GM12875 (cell line): ENCODE data around the gene SDR42E1.
"Not testable (repeated sequence)": the region's sequence is repeated elsewhere in the genome, so short reads cannot be mapped to it uniquely, and the experiment has no call there.

Experiments used
- H3K4me3 ChIP-seq: one replicate; pipeline ENCODE4 v1.5.1; 2011; ENCODE audit warnings: low read depth, low read length, control low read depth
- TF ChIP-seq, protein P1 (sequence below): IDR thresholded peaks from 2 replicates; pipeline ENCODE4 v1.5.1; 2011; ENCODE audit warnings: low read depth, mild to moderate bottlenecking, control low read depth, inconsistent platforms, low read length, moderate library complexity, borderline replicate concordance; ENCODE audit not compliant: insufficient read depth

Gene SDR42E1

DNA sequence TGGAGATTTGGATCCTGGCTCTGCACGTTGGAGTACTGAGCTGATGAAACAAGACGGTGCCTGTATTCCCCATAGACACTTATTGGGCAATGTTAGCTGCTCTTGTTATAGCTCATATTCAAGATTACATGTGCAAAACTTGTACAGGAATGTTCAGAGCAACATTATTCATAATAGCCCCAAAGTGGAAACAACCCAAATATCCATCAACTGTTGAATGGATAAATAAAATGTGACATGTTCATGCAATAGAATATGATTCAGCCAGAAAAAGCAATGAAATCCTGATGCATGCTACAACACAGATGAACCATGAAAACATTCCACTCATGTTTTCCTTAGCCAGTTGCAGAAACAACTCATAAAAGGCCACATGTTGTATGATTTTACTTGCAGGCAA is 5.7 kb upstream of the SDR42E1 start:
- H3K4me3 ChIP-seq, result no peak overlapping the region
- TF ChIP-seq, protein P1, sequence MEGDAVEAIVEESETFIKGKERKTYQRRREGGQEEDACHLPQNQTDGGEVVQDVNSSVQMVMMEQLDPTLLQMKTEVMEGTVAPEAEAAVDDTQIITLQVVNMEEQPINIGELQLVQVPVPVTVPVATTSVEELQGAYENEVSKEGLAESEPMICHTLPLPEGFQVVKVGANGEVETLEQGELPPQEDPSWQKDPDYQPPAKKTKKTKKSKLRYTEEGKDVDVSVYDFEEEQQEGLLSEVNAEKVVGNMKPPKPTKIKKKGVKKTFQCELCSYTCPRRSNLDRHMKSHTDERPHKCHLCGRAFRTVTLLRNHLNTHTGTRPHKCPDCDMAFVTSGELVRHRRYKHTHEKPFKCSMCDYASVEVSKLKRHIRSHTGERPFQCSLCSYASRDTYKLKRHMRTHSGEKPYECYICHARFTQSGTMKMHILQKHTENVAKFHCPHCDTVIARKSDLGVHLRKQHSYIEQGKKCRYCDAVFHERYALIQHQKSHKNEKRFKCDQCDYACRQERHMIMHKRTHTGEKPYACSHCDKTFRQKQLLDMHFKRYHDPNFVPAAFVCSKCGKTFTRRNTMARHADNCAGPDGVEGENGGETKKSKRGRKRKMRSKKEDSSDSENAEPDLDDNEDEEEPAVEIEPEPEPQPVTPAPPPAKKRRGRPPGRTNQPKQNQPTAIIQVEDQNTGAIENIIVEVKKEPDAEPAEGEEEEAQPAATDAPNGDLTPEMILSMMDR, result no peak

DNA sequence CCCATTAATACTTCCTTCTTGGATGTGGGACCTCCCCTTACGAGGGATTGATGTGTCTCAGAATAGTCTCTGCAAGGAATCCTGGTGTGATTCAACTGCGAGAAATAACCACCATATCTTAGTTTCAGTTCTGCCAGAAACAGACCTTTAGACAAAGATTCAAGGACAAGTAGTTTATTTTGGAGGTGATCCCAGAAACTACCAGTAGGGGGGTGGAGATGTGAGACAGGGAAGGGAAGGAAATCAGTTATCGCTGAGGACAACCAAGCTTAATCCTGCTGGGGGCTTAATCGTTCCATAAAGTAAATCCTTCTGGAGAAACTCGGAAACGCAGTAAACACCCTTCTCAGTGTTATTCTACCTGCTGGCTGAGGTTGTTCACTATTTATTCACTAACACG is 5.0 kb upstream of the SDR42E1 start:
- H3K4me3 ChIP-seq, result no peak overlapping the region
- TF ChIP-seq, protein P1, result no peak

DNA sequence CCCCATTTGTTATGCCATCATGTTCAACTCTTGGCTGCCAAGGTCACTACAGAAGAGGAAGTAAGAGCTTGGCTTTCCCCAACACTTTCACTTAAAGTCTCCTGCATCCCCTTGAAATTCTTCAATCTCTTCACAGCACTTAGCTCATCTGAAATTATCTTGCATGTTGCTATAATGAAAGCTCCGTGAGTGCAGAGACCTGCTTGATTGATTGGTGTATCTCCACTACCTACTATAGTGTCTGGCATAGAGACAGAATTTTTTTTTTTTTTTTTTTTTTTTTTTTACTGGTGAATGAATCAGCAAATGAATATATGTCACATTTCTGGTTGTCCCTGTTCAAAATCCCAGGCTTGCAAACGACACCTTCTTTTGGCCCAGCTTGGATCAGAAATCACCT is 1.9 kb upstream of the SDR42E1 start:
- TF ChIP-seq, protein P1, result no peak
- H3K4me3 ChIP-seq, result no peak overlapping the region

DNA sequence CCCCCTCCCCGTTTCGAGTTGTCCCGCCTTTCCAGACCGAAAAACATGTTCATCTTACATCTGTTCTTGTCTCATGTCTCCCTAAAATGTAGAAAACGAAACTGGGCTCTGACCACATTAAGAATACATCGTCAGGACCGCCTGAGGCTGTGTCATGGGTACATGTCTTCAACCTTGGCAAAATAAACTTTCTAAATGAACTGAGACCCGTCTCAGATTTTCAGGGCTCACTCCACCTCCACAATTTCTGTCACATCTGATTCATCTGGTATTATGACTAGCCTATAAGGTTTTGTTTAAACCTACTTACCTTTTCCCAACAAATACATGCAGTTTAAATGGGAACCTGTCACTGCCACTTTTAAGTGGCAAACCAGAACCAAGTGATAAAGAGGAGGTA is 621 bp downstream of the SDR42E1 start:
- TF ChIP-seq, protein P1, result no peak

DNA sequence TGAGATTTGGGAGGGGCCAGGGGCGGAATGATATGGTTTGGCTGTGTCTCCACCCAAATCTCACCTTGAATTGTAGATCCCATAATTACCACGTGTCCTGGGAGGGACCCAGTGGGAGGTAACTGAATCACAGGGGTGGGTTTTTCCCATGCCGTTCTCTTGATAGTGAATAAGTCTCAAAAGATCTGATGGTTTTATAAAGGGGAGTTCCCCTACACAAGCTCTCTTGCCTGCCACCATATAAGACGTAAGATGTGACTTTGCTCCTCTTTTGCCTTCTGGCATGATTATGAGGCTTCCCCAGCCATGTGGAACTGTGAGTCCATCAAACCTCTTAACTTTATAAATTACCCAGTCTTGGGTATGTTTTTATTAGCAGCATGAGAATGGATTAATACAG is 1.5 kb downstream of the SDR42E1 start:
- not testable (repeated sequence) for H3K4me3 ChIP-seq

More for the DNA sequence above, 621 bp downstream of the SDR42E1 start:
- H3K4me3 ChIP-seq, result peak overlapping the region; percentile 70

DNA sequence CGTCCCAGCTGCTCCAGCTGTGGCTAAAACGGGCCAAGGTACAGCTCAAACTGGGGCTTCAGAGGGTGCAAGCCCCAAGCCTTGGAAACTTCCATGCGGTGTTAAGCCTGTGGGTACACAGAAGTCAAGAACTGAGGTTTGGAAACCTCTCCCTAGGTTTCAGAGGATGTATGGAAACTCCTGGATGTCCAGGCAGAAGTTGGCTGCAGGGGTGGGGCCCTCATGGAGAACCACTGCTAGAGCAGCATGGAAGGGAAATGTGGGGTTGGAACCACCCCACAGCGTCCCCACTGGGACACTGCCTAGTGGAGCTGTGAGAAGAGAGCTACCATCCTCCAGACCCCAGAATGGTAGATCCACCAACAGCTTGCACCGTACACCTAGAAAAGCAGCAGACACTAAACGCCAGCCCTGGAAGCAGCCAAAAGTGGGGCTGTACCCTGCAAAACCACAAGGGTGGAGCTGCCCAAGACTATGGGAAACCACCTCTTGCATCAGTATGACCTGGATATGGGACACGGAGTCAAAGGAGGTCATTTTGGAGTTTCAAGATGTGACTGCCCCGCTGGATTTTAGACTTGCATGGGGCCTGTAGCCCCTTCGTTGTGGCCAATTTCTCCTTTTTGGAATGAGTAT is 2.2 kb downstream of the SDR42E1 start:
- H3K4me3 ChIP-seq, result no peak overlapping the region
- TF ChIP-seq, protein P1, result no peak

DNA sequence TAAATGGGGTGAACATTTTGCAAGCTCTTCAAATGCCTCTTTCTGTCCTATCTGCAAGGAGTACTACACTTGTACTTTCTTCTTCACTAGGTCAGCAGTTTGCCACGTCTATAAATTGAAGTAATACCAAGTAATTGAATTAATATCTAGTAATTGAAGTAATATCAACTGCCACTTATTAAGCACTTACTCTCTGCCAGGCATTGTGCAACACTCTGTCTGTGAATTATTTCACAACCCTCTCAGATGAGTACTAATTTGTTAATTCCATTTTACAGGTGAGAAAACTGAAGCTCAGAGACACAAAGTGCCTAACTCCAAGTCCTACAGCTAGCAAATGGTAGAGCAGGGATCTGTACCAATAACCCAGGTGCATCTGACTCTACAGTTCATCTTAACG is 4.1 kb downstream of the SDR42E1 start:
- TF ChIP-seq, protein P1, result no peak
- H3K4me3 ChIP-seq, result no peak overlapping the region

DNA sequence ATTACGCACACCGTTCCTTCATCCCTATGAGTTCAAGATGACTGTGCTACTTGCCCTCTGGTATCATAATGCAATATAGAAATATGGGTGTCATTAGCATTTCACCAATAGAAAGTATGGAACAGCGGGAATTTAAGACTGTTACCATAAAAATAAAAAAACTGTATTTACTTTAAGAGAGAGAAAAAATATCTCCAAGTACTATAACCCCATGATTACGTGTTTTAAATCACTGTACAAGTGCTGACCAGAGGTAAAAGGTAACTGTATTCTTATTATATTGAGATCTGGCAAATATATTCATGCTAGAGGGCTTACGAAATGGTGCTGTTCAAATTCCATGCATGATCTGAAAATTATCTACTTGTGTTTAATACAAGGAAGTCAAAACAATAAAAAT is 5.2 kb downstream of the SDR42E1 start:
- TF ChIP-seq, protein P1, result no peak
- H3K4me3 ChIP-seq, result no peak overlapping the region
